GM21717 (cell line): ENCODE results near the gene BCAN.
"Not testable (repeated sequence)": the region's sequence is repeated elsewhere in the genome, so short reads cannot be mapped to it uniquely, and the experiment has no call there.

ENCODE experiments used
- ATAC-seq: cut with Tn5 transposase; IDR thresholded peaks from one replicate; pipeline ENCODE4 v1.9.1; 2021; ENCODE audit warnings: mild to moderate bottlenecking, moderate library complexity; ENCODE audit not compliant: unreplicated experiment

The BCAN gene

GRCh38 chr1:156615946-156616345 lies 26.0 kb upstream of the BCAN start:
- ATAC-seq: no peak

DNA sequence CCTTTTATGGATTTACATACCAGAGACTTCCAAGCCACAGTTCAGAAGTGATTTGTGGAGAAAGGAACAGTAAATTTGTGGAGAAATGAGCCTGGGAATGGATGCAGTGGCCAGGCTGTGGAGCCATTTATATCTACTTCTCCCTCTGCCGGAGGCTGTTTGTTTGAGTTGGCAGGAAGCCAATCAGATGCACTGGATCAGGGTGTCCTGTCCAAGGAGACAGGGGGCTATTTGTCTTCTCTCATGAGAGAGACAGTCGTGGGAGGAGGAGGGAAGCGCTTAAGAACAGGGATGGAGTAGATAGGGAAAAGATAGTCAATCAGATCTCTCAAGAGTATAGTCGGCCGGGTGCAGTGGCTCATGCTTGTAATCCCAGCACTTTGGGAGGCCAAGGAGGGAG lies 25.5 kb upstream of the BCAN start:
- ATAC-seq: no peak

DNA sequence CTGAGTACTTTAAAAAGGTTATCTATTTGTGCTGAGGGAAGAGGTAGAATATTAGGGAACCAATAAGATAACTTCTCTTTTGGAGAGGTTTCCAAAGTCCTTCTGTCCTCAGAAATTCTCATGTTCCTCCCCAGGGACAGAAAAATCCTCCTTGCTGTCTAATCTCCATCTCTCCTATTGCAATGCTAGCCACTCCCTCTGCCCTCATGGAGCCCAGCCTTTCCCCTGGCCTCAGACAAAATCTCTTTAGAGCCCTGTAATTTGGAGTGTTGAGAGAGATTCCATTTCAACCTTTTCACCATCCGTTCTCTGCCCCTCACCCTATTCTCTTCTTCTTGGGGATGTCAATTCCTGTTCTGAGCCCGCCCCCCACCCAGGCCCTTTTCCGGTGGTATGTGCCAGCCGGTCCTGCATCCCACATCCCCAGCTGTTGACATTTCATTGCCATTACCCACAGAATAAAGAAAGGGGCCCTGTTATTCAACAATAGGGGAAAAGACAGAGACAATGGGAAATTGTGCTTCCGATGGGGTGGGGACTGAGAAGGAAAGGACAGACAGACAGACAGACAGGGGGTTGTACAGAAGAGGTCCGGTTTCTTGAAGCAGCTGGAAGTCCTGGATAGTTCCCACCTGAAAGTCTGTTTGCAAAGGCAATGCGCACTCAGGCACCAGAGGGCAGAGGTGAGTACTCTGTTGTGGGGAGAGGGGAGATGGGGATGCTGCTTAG lies 22.9 kb upstream of the BCAN start, which contains the start of gene HAPLN2:
HAPLN2 (plus strand) TSS at position 563 of the 729 bp plus-strand sequence. CDS start 4,076 bp downstream, outside the sequence.
- ATAC-seq: no peak

DNA sequence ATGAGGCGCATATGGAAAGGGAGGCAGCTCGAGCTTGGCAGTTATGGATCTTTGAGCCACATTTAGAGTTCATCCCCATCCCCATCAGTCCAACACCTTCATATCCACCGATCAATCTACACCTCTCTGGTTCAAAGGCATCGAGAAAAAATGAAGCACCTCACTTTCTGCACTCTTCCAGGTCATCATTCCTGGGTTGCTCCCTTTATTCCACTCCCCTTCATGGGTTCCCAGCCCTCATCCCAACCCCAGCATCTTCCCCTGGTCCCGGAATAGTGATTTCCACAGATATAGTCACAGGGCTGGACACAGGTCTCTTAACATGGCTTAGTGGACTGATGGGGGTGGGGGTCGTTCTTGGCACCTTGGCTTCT lies 22.3 kb upstream of the BCAN start:
- no peak for ATAC-seq

DNA sequence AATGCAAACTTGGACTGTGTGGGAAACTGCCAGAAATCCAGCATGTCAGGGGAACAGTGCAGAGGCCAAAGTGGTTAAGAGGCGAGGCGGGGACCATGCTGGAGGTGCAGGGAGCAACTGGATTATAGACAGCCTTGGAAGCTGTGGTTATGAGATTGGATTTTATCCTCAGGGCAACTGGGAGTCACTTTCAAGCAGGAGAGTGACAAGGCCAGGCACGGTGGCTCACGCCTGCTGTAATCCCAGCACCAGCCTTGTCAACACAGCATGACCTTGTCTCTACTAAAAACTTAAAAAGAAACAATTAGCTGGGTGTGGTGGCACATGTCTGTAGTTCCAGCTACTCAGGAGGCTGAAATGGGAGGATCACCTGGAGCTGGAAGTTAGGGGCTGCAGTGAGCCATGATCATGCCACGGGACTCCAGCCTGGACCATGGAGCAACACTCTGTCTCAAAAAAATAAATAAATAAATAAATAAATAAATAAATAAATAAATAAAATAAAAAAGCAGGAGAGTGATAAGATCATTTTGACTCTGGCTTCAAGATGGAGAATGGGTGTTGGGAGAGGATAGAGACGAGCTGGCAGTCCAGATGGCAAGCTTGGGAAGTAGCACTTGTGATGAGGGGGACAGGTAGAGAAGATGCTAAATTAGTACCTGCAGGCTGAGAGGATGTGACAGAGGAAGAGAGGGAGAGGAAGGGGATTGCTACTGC lies 19.2 kb upstream of the BCAN start:
- no peak for ATAC-seq

GRCh38 chr1:156623946-156624813 lies 17.7 kb upstream of the BCAN start:
- ATAC-seq: no peak

DNA sequence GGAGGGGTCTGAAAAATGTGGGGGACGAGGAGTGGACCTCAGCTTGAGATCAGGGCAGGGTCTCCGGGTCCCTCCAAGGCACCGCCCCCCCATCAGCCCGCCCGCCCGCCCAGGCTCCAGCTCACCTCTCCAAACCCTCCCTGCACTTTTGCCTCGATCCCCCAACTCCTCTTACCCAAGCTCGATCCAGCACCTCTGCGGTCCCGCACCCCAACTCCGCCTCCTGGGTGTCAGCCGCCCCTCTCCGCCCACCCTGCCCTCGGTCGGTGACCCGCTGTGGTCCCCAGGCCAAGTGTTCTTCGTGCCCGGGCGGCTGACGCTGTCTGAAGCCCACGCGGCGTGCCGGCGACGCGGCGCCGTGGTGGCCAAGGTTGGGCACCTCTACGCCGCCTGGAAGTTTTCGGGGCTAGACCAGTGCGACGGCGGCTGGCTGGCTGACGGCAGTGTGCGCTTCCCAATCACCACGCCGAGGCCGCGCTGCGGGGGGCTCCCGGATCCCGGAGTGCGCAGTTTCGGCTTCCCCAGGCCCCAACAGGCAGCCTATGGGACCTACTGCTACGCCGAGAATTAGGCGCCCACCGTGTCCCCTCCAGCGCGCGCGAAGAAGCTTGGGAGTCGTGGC lies 17.0 kb upstream of the BCAN start:
- no peak for ATAC-seq

DNA sequence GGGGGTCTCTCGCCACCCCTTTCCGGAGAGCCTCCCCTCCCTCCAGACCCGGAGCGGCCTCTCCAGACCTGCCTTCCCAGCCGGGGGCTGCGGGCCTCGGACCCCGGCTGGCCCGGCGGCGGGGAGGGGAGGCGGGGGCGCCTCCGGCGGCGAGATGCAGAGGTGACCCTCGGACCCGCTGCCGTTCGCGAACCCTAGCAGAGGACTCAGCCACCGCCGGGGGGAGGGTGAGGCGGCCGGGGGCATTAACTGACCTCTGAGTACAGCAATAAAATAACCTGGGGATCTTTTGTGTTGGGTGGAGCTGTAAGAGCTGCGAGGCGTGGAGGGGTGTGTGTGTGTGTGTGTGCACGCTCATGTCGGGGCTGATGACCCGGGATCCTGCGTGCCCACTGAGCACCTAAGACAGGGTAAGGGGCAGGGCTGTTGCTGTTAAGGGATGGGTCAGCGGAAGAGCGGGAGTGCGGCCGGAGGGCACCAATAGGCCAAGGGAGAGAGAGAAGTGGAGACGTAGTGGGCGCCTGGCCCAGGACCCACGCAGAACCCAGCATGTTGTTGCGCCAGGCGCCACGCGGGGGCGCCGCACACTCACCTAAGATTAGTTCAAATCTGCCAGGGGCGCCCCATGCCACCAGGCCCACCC lies 16.4 kb upstream of the BCAN start:
- ATAC-seq: no peak

- no peak for ATAC-seq
Measured at GRCh38 chr1:156626079-156626438, 15.9 kb upstream of the BCAN start.

- ATAC-seq: no peak
Measured at GRCh38 chr1:156627313-156627880, 14.5 kb upstream of the BCAN start.

GRCh38 chr1:156629823-156630449 lies 12.0 kb upstream of the BCAN start:
- ATAC-seq: no peak

GRCh38 chr1:156631152-156631551 lies 10.8 kb upstream of the BCAN start:
- not testable (repeated sequence) for ATAC-seq

- ATAC-seq: no peak
Measured at GRCh38 chr1:156632355-156632754, 9.6 kb upstream of the BCAN start.

DNA sequence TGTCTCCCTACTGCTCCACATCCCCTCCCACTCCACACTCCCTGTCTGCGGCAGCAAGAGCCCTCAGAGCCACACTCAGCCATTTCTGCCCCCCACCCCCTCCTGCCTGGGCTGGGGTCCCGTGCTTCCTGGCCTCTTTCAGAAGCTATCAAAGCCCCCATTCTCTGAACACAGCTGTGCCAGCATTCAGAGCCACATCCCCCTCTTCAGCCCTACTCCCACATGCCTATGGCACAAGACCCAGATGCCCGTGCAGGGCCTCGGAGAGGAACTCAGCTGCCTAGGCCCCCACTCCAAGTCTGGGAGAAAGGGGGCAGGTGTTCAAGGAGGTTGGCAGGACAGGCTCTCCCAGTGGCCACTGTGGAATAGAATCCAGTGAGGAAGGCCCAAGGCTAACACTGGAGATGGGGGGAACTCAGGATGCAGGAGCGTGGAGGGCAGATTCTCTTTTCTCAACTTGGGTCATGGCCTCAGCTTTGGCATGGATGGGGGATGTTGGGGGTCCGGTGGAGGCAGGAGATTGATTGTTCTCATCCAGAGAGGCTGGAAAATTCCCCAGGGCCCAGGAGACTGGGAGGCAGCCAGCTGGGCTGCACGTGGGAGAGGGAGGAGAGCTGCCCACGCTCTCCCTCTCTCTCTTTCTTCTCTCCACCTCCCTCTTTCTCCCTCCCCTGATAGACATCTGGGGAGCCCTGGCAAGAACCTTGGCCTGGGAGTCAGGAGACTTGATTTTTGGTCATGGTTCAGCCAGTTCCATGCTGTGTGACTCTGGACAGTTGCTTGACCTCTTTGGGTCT lies 3.5 kb upstream of the BCAN start:
- no peak for ATAC-seq

DNA sequence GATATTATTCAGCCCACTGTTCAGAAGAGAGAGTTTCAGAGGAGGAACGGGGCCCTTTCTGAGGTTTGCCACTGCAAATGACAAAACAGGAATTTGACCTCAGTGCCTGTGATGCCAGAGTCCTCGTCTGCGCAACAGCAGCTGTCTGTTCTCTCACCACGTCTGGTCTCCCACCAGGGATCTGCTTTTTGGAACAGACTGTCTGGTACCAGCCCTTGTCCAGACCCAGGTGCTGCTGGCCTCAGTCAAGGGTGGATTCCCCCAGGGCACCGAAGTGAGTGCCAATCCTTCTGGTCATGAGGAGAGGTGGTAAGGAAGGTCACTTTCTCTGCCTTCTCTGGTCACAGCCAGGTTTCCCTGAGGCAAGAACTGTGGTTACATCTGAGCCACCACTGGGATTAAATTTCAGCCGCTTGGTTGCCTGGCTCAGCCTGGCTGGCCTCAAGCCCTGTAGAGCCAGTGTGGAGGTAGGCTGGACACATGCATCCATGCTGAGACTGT lies 2.3 kb upstream of the BCAN start:
- no peak for ATAC-seq

- no peak for ATAC-seq
Measured at GRCh38 chr1:156640842-156641706, 843 bp upstream of the BCAN start.

DNA sequence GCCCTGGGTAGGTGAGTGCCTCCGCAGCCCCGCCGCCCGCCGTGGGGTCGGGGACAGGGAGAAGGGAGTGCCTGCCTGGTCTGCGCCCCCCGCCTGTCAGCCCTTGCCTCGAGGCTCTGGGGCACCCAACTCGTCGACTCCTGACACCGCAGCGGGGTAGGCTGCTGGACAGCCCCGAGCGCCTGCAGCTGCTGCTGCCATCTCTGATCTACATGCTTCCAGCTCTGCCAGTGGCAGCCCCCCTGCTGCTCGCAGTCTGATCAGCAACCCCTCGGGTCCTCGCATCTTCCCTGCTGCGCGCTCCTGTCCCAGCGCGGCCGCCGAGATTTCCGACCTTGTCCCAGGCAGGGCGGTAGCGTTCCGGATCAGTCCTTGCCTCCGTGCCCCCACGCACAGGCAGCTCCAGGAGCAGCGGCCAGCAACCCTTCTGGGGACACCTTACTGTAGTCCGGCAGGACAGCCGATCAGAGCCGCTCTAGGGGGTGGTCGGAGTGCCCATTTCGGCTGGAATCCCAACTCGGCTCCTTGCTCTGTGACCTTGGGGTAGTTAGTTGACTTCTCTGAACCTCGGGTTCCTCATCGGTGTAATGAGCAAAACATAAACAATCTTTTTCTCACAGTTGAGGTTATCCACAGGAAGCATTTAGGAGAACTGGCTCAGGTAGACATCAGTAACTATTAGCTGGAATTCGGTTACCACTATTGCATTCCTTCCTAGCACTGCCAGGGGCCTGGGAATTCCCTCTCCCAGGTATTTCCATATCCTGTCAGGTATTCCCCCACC lies 540 bp downstream of the BCAN start:
- no peak for ATAC-seq
